Measurements from ENCODE around the gene DENND2A. TPM values are rescaled to one million over a fixed set of nuclear protein-coding genes. Genes with fewer than 3 reads are reported as not detected.

DENND2A gene
- total RNA-seq, 4 donors from 2014 or later = 0.73 to 2.6 (median 1.6) TPM

DNA sequence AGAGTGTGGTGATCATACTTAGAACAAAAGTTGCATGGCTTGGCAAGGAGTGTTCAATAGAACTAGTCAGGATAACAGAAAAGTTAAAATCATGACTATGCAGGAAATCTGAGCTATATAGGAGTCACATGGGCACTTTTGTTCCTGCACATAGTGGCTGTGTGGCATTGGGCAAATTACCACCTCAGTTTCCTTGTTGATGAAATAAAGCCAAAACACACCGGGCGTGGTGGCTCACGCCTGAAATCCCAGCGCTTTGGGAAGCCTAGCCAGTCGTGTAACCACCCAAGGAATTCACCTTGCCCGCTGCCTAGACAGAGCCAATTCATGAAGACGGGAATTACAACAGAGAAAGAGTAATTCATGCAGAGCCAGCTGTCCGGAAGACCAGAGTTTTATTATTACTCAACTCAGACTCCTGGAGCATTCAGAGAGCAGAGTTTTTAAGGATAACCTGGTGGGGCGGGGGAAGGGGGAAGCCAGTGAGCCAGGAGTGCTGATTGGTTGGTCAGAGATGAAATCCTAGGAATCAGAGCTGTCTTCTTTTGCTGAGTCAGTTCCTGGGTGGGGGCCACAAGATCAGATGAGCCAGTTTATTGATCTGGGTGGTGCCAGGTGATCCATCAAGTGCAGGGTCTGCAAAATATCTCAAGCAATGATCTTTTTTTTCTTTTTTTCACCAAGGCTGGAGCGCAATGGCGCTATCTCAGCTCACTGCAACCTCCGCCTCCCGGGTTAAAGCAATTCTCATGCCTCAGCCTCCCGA, 154.9 kb downstream of the DENND2A start:
- in situ Hi-C loops (cut with MboI; ENCODE audit: low sequenced_read_pairs in 4 of 4) (loop anchor here in 1 of 4 donors (25.0 kb wide), 1 partner anchor 527 kb away; the partner anchor contains the start of gene MRPS33), intact Hi-C loops (cut with DNase I; ENCODE audit: low total_unique reads) (no loop called here)
- H3K27me3 ChIP-seq = no peaks in the 10 kb centered on the region
- no peak overlapping the region for H3K27ac ChIP-seq
- H3K4me1 ChIP-seq = no peaks in the 10 kb centered on the region
- no peak overlapping the region for H3K4me3 ChIP-seq
- no peaks in the 10 kb centered on the region for H3K36me3 ChIP-seq
- H3K9me3 ChIP-seq = no peaks in the 10 kb centered on the region
- DNase-seq (no peak), ATAC-seq (no peak)
- TF ChIP-seq CTCF (IDR thresholded peaks at IDR 0.05 in 4 of 5, conservative IDR thresholded peaks at IDR 0.05 in 1 of 5) (no peak), POLR2A (IDR thresholded peaks at IDR 0.05) (no peak)

DNA sequence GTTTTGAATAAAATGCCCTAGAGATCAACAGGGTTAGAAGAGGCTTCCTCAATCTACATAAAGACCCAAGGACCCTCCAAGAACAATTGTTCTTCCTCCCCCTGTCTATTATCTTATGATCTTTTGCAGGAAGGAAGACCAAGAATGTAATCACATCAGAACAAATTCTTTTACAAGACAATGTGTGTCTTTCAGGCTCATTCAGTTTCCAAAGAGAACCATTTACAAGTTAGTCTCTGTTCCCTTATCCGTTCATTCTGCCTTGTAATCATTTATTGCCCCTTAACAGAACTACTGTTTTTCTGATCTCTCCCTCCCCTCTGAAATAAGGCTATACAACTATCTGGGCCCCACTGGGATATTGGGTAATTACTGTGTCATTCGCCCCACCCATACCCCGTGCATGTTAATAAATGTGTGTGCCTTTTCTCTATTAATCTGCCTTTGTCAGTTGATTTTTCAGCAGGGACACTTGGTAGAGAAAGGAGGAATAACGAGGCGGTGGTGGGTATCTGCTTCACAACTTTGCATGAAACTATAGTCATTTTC, 155.6 kb downstream of the DENND2A start:
- intact Hi-C loops (cut with DNase I; ENCODE audit: low total_unique reads) = no loop called here
- in situ Hi-C loops (cut with MboI; ENCODE audit: low sequenced_read_pairs in 4 of 4) = loop anchor here in 1 of 4 donors (25.0 kb wide), 1 partner anchor 527 kb away; the partner anchor contains the start of gene MRPS33
- Histone ChIP-seq H3K9me3 (no peaks in the 10 kb centered on the region), H3K4me1 (no peaks in the 10 kb centered on the region), H3K27ac (no peak overlapping the region), H3K36me3 (no peaks in the 10 kb centered on the region), H3K4me3 (no peak overlapping the region), H3K27me3 (no peaks in the 10 kb centered on the region)
- no peak for ATAC-seq
- TF ChIP-seq POLR2A (IDR thresholded peaks at IDR 0.05) (no peak), CTCF (IDR thresholded peaks at IDR 0.05 in 4 of 5, conservative IDR thresholded peaks at IDR 0.05 in 1 of 5) (no peak)
- no peak for DNase-seq

GRCh38 chr7:140484479-140484878, 156.1 kb downstream of the DENND2A start:
- Histone ChIP-seq H3K4me3 (no peak overlapping the region), H3K9me3 (no peaks in the 10 kb centered on the region), H3K27me3 (no peaks in the 10 kb centered on the region), H3K4me1 (no peaks in the 10 kb centered on the region), H3K27ac (no peak overlapping the region), H3K36me3 (no peaks in the 10 kb centered on the region)
- ATAC-seq (no peak), DNase-seq (no peak)
- in situ Hi-C loops (cut with MboI; ENCODE audit: low sequenced_read_pairs in 4 of 4) (loop anchor here in 1 of 4 donors (25.0 kb wide), 1 partner anchor 528 kb away; the partner anchor contains the start of gene MRPS33), intact Hi-C loops (cut with DNase I; ENCODE audit: low total_unique reads) (no loop called here)
- TF ChIP-seq CTCF (IDR thresholded peaks at IDR 0.05 in 4 of 5, conservative IDR thresholded peaks at IDR 0.05 in 1 of 5) (no peak), POLR2A (IDR thresholded peaks at IDR 0.05) (no peak)

- Histone ChIP-seq H3K27ac (peak overlapping the region; percentile 73 to 96 (median 84)), H3K27me3 (no peaks in the 10 kb centered on the region), H3K9me3 (no peaks in the 10 kb centered on the region), H3K4me3 (peak overlapping the region; percentile 85 to 98 (median 91)), H3K4me1 (peaks cover 13 to 18% of the 10 kb centered on the region in 2 donors), H3K36me3 (no peaks in the 10 kb centered on the region)
- ATAC-seq (no peak), DNase-seq (no peak)
- in situ Hi-C loops (cut with MboI; ENCODE audit: low sequenced_read_pairs in 4 of 4) = loop anchor here in 1 of 4 donors (25.0 kb wide), 1 partner anchor 533 kb away; the partner anchor contains the start of gene MRPS33
- intact Hi-C loops (cut with DNase I; ENCODE audit: low total_unique reads) = loop anchor here (1.0 to 10.0 kb wide), 5 partner anchors 27 to 533 kb away; partner anchors contain the start of genes BRAF, MRPS33, NDUFB2 and SLC37A3
- TF ChIP-seq POLR2A (IDR thresholded peaks at IDR 0.05) (no peak), CTCF (IDR thresholded peaks at IDR 0.05 in 4 of 5, conservative IDR thresholded peaks at IDR 0.05 in 1 of 5) (no peak)
These were observed 160.9 kb downstream of the DENND2A start for GRCh38 chr7:140479739-140480084.
